ENCODE results near the gene MALT1.
"Not testable (repeated sequence)": the region's sequence is repeated elsewhere in the genome, so short reads cannot be mapped to it uniquely, and the experiment has no call there.

MALT1 gene

GRCh38 chr18:58640891-58641610 is 30.2 kb upstream of the MALT1 start:
- no peak overlapping the region for H3K27ac ChIP-seq

DNA sequence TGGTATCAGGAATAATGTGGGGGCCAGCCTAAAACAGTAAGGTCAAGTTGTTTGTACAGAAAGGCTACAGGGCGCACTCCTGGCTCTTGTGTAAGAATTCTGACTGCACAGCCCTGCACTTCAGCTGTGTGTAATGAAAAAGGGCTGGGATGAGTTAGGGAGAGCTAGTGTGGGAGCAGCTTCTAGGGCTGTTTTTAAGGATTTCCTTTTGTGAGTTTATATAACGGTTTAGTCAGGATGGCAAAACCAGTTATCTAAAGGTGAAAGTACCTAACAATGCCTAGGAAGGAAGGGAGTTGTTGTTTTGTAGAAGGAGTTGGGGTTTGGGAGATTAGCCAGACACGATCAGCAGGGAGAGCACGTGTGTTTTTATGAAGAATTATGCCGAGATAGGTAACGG is 27.7 kb upstream of the MALT1 start:
- not testable (repeated sequence) for H3K27ac ChIP-seq

More at GRCh38 chr18:58640891-58641610, 30.2 kb upstream of the MALT1 start:
- TF ChIP-seq, protein P1, sequence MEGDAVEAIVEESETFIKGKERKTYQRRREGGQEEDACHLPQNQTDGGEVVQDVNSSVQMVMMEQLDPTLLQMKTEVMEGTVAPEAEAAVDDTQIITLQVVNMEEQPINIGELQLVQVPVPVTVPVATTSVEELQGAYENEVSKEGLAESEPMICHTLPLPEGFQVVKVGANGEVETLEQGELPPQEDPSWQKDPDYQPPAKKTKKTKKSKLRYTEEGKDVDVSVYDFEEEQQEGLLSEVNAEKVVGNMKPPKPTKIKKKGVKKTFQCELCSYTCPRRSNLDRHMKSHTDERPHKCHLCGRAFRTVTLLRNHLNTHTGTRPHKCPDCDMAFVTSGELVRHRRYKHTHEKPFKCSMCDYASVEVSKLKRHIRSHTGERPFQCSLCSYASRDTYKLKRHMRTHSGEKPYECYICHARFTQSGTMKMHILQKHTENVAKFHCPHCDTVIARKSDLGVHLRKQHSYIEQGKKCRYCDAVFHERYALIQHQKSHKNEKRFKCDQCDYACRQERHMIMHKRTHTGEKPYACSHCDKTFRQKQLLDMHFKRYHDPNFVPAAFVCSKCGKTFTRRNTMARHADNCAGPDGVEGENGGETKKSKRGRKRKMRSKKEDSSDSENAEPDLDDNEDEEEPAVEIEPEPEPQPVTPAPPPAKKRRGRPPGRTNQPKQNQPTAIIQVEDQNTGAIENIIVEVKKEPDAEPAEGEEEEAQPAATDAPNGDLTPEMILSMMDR (conservative IDR thresholded peaks at IDR 0.05): no peak

DNA sequence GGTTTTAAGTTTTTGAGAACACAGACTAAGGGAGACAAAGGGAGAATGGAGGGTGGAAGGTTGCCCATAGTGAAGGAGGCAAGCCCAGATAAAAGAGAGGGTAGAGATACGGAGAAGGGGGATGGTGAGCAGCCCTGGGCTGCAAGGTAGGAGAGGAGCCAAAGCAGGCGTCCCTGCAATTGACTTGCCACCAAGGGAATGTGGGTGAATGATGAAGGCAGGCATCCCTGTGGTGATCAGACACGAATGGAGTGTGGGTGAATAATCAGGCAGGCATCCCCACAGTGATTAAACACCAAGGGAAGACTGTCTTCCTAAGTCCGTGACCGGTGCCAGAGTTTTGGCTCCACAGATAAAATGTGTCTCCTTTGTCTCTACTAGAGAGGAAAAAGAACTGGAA is 25.9 kb upstream of the MALT1 start:
- no peak overlapping the region for H3K27ac ChIP-seq
- TF ChIP-seq, protein P1 (conservative IDR thresholded peaks at IDR 0.05): no peak

DNA sequence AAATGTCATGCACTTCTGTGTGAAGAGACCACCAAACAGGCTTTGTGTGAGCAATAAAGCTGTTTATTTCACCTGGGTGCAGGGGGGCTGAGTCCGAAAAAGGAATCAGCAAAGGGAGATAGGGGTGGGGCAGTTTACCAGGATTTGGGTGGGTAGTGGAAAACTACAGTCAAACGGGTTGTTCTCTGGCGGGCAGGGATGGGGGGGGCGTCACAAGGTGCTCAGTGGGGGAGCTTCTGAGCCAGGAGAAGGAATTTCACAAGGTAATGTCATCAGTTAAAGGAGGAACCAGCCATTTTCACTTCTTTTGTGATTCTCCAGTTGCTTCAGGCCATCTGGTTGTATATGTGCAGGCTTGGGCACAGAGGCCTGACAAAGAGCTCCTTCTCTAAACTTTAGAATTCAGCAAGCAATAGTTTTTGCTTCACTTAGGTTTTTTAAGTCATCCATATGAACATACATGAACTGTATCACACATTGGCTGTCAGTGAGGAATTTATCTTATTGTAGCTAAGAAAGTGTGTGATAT is 24.9 kb upstream of the MALT1 start:
- TF ChIP-seq, protein P1 (conservative IDR thresholded peaks at IDR 0.05): no peak
- no peak overlapping the region for H3K27ac ChIP-seq

- TF ChIP-seq, protein P1 (conservative IDR thresholded peaks at IDR 0.05): no peak
- H3K27ac ChIP-seq: no peak overlapping the region
These were observed 21.1 kb upstream of the MALT1 start for GRCh38 chr18:58649966-58650816.

DNA sequence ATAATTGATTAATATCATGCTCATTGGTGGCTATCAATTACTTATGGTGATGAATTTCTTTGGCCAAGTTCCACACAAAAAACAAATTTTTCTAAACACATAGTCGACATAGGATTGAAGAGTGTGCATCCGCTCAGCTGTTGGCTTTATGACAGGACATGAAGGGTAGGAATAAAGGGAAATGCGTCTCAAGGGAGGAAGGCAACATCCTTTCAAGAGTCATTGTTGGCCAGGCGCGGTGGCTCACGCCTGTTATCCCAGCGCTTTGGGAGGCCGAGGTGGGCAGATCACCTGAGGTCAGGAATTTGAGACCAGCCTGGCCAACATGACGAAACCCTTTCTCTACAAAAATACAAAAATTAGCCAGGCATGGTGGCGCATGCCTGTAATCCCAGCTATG is 20.4 kb upstream of the MALT1 start:
- H3K27ac ChIP-seq: not testable (repeated sequence)

DNA sequence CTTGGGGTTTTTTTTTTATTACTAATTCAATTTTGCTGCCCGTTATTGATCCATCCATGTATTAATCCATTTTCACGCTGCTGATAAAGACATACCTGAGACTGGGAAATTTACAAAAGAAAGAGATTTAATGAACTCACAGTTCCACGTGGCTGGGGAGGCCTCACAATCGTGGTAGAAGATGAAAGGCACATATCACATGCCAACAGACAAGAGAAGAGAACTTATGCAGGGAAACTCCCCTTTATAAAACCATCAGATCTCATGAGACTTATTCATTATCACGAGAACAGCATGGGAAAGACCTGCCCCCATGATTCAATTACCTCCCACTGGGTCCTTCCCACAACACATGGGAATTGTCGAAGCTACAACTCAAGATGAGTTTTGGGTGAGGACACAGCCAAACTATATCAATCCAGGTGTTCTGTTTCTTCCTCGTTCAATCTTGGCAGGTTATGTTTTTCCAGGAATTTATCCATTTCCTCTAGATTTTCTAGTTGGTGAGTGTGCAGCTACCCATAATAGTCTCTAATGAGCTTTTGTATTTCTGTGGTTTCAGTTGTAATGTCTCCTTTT is 18.0 kb upstream of the MALT1 start:
- not testable (repeated sequence) for H3K27ac ChIP-seq

- H3K27ac ChIP-seq: no peak overlapping the region
- TF ChIP-seq, protein P1 (conservative IDR thresholded peaks at IDR 0.05): no peak
These were observed 17.3 kb upstream of the MALT1 start for GRCh38 chr18:58653814-58654509.

All from VCaP (cell line).